ENCODE data around the gene PPP5C.

- TF ChIP-seq, protein P1, sequence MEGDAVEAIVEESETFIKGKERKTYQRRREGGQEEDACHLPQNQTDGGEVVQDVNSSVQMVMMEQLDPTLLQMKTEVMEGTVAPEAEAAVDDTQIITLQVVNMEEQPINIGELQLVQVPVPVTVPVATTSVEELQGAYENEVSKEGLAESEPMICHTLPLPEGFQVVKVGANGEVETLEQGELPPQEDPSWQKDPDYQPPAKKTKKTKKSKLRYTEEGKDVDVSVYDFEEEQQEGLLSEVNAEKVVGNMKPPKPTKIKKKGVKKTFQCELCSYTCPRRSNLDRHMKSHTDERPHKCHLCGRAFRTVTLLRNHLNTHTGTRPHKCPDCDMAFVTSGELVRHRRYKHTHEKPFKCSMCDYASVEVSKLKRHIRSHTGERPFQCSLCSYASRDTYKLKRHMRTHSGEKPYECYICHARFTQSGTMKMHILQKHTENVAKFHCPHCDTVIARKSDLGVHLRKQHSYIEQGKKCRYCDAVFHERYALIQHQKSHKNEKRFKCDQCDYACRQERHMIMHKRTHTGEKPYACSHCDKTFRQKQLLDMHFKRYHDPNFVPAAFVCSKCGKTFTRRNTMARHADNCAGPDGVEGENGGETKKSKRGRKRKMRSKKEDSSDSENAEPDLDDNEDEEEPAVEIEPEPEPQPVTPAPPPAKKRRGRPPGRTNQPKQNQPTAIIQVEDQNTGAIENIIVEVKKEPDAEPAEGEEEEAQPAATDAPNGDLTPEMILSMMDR (IDR thresholded peaks at IDR 0.05), result no peak
- no peak for TF ChIP-seq ZFX (IDR thresholded peaks at IDR 0.05; ENCODE audit: borderline replicate concordance)
These were observed 20.3 kb upstream of the PPP5C start for GRCh38 chr19:46326608-46327007.
